MV-4-11 (cell line): Measurements from ENCODE around the gene COA7.
A peak's percentile ranks its signal among the peaks of the same experiment; 100 is the strongest.
"Not testable (repeated sequence)": the region's sequence is repeated elsewhere in the genome, so short reads cannot be mapped to it uniquely, and the experiment has no call there.

Experiments
- DNase-seq: peaks from one replicate; lab custom pipeline; 2025; lab: John Stamatoyannopoulos, UW

Gene COA7

GRCh38 chr1:52697795-52698674 lies at the start of gene COA7:
COA7 (minus strand) TSS chr1:52698347; CDS start chr1:52698326, 21 bp downstream.
- peak; percentile 68 for DNase-seq

- no peak for DNase-seq
These were observed 49.3 kb upstream of the COA7 start for GRCh38 chr1:52747450-52747849.

DNA sequence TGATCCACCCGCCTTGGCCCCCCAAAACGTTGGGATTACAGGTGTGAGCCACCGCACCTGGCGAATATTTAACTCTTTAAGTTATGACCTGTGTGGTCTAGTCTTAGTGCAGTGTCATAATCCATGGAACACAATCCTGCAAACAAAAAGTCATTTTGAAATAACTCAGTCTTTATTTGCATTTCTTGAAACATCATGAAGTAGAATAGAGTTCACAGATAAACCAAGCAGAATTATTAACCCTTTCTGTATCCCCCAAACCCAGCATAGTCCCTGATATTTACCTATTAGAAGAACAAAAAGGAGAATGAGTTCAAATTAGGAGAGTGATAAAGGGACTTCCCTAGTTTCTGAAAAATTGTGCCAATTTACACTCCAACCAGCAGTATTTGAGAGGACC lies 48.0 kb upstream of the COA7 start:
- no peak for DNase-seq

GRCh38 chr1:52741259-52741658 lies 43.1 kb upstream of the COA7 start:
- no peak for DNase-seq

DNA sequence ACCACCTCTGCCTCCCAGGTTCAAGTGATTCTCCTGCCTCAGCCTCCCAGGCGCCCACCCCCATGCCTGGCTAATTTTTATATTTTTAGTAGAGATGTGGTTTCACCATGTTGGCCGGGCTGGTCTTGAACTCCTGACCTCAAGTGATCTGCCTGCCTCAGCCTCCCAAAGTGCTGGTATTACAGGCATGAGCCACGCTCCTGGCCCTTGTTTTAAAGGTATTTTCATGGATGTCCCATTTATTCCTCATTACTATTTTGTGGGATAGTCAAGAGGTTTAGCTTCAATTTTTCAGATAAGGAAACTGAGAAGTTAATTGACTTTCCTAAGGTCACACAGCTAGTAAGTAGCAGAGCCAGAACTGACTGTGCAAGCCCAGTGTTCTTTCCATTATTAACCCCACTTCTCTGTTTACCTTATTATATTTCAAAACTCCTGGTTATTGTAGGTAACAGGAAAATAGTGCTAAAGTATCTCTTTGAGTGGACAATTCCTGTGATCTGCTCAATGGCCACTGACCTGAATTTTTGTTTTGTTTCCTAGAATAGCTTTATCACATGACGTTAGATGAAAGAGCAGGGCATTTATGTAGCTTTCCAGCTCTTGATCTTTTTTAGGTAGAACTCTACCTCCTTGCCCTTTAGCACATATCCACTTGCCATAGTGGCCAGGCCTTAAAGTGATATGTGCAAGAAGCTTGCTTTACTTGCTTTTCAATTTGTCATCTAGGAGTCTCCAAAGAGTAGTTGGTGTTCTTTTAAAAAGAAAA lies 41.7 kb upstream of the COA7 start:
- no peak for DNase-seq

DNA sequence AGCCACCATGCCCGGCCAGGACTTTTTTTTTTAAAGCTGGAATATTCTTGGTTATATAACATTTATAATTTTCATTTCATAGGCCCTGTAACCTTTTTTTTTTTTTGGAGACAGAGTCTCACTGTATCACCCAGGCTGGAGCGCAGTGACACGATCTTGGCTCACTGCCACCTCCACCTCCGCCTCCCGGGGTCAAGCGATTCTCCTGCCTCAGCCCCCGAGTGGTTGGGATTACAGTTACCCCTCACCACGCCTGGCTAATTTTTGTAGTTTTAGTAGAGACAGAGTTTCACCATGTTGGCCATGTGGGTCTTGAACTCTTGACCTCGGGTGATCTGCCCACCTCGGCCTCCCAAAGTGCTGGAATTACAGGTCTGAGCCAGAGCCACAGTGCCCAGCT lies 40.7 kb upstream of the COA7 start:
- no peak for DNase-seq

- DNase-seq = no peak
These were observed 40.0 kb upstream of the COA7 start for GRCh38 chr1:52738148-52738547.

DNA sequence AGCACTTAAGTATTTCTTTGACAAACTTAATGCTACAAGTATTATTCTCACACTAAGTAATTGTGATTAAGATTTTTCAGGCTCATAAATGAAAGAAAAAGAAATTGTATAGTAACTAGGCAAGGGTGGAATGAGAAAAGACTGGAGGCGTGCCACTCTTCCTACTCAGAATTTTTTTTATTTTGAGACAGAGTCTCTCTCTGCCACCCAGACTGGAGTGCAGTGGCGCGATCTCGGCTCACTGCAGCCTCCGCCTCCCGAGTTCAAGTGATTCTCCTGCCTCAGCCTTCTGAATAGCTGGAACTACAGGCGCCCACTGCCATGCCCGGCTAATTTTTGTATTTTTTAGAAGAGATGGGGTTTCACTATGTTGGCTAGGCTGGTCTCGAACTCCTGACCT lies 37.2 kb upstream of the COA7 start:
- DNase-seq = not testable (repeated sequence)

- DNase-seq = no peak
These were observed 35.2 kb upstream of the COA7 start for GRCh38 chr1:52733368-52733767.

GRCh38 chr1:52727956-52728656 lies 30.0 kb upstream of the COA7 start:
- DNase-seq = no peak

DNA sequence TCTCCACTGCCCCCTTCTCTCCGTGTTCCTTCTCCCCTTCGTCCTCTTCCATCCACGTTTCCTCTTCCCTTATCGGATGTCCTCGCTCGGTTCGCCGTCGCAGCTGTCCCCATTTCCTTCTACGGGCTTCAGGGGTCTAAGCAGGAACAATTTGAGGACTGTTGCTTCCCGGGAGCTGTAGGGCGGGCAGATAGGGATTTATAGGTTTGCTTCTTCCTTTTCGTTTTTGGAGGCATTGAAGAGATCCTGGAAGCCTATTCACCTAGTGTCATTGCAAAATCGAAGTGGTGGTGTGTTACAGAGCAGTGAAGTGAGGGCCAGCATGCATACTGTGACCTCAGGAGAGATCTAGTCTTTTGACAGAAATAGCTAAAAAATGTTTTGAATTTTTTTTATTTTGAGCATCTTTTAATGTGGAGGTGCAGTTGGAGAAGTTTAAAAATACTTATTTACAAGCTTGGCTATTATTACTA lies 29.0 kb upstream of the COA7 start:
- DNase-seq = no peak

DNA sequence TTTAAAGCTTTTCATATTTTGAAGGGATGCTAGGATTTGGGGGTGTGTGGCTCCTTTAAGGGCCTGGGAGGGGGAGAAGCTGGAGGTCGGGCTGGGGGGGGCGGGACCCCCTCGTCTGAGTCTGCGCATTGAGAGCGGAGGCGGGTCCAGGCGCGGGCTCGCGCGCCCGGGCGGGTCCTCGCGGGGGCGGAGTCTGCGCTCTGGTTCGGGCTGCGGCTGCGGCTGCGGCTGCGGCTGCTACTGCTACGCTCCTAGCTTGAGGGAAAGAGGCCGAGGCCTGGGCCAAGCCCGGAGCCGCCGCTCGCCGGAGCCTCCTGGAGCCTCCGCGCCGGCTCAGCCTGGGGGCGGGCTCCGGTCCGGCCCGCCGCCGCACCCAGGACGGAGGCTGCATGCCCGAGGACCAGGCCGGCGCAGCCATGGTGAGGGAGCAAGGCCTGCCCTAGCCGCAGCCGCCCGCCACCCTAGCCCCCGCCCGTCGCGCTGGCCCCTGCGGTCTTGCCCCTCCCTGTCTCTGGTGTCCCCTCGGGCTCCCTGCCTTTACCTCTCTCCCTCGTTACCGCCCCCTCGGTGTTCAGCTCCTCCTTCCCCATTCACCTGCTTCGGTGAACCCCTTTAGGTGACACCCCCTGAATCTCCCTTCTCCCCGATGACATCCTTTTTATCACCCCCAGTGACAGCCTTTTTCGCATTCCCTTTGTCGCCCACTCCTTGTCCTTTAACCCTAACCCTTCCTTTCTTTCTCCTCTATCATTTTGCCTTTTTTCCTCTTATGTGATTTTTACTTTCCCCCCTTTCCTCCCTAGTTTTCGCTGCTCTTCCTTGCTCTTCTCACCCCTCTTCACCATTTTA lies 28.3 kb upstream of the COA7 start, which contains the start of gene ZYG11B:
TSS of gene ZYG11B (plus strand) at position 189 of the 849 bp plus-strand sequence. CDS start at position 390, 201 bp downstream.
- peak; percentile 83 for DNase-seq

GRCh38 chr1:52725903-52726264 lies 27.7 kb upstream of the COA7 start:
- no peak for DNase-seq

GRCh38 chr1:52723260-52723659 lies 25.1 kb upstream of the COA7 start:
- no peak for DNase-seq

DNA sequence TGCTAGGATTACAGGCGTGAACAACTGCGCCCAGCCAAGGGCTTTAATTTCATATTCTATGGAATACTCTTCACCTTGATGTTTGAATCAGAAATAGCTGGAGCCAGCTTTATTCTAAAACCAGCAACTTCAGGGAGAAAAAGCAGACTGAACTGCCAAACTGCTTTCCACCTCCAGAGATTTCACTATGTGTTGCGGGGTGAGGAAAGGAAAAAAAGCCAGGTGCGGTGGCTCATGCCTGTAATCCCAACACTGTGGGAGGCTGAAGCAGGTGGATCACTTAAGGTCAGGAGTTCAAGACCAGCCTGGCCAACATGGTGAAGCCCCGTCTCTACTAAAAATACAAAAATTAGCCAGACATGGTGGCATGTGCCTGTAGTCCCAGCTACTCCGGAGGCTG lies 17.1 kb upstream of the COA7 start:
- not testable (repeated sequence) for DNase-seq

- DNase-seq = no peak
These were observed 15.4 kb upstream of the COA7 start for GRCh38 chr1:52713590-52713989.

GRCh38 chr1:52709016-52709415 lies 10.9 kb upstream of the COA7 start:
- DNase-seq = no peak

DNA sequence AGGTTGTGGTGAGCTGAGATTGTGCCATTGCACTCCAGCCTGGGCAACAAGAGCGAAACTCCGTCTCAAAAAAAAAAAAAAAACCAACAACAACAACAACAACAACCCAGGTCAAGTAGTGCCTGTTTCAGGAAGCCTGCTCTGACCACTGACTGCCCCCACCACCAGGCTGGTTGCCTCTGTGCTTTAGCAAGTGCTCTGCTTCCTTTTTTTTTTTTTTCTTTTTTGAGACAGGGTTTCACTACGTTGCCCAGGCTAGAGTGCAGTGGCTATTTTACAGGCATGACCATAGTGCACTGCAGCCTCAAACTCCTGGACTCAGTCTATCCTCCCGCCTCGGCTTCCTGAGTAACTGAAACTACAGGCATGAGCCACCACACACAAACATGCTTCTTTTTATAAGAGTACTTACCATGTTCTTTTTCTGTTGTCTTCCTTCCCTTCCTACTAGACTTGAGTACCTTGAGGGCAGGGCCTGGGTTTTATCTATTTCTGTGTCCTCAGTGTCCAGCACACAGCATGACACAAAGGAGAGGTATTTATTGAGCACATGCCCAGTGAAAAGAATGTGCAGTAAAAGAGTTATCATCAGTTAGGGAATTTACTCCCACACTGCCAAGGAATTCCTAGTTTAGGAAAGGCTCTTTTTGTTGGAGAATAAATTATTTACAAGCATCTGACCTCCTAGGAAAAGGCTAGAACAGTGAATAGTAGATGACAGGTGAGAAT lies 9.9 kb upstream of the COA7 start:
- peak; percentile 64 for DNase-seq

DNA sequence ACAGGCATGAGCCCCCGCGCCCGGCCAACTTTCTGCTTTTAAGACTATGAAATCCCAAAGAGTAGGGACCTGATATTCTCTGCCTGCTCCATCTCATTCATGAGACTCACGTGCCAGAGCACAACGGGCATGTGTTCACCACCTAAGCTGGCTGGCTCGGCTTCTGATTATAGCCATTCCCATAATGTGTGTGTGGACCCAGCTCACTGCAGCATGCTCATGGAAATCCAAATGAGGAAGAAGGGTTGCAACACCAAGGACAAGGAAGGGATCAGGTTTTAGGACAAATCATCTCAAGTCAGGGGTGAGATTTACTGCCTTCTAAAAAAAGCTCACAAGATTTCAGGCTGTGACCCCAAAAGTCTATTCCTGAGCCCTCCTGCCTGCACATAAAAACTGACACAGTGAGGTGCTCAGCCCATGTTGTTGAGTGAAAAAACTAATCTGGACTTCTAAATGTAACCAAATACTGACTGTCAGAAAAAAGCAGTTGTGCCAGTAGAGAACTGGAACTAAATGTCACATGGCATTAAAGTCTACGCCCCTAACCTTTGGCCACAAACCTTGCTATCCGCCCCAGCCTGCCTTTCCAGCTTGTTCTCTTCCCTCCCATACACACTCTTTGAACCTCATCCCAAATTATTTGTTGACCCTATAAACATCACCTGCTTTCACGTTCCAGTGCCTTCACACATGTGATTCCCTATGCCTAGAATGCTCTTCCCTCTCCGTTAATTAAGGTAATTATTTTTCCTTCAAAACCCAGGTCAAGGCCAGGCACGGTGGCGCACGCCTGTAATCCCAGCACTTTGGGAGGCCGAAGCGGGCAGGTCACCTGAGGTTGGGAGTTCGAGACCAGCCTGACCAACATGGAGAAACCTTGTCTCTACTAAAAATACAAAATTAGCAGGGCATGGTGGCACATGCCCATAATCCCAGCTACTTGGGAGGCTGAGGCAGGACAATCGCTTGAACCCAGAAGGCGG lies 9.1 kb upstream of the COA7 start:
- DNase-seq = peak; percentile 73
